Measurements from ENCODE around the gene MALRD1. TPM values are rescaled to one million over a fixed set of nuclear protein-coding genes. Genes with fewer than 3 reads are reported as not detected.

Gene MALRD1
- total RNA-seq, 4 donors from 2014 or later = 0.33 to 7.5 (median 1.1) TPM

- 93% methylated on average over 5 of the region's 5 CpGs for WGBS
- TF ChIP-seq POLR2AphosphoS5 (IDR thresholded peaks at IDR 0.05) (no peak), CTCF (IDR thresholded peaks at IDR 0.05) (no peak), EP300 (IDR thresholded peaks at IDR 0.05) (no peak), POLR2A (IDR thresholded peaks at IDR 0.05; ENCODE audit: low read depth) (no peak)
- intact Hi-C loops (cut with DNase I) = no loop called here
Measured at GRCh38 chr10:19461588-19461987, 413.0 kb downstream of the MALRD1 start.

GRCh38 chr10:19466709-19467108 lies 418.1 kb downstream of the MALRD1 start:
- DNase-seq (ENCODE audit: extremely low spot score) = no peak
- H3K36me3 ChIP-seq = no peaks in the 10 kb centered on the region
- H3K27me3 ChIP-seq = no peaks in the 10 kb centered on the region
- no peaks in the 10 kb centered on the region for H3K4me1 ChIP-seq
- peaks cover 0 to 4% (median 0%) of the 10 kb centered on the region in 4 donors for H3K9me3 ChIP-seq
- TF ChIP-seq POLR2AphosphoS5 (IDR thresholded peaks at IDR 0.05) = no peak
- TF ChIP-seq POLR2A (IDR thresholded peaks at IDR 0.05; ENCODE audit: low read depth) = no peak
- no peak for TF ChIP-seq EP300 (IDR thresholded peaks at IDR 0.05)
- no peak for TF ChIP-seq CTCF (IDR thresholded peaks at IDR 0.05)
- WGBS = 97% methylated on average over 6 of the region's 6 CpGs
- H3K27ac ChIP-seq (replicated peaks in 1 of 4) = no peak overlapping the region
- intact Hi-C loops (cut with DNase I) = no loop called here
- H3K4me3 ChIP-seq = no peak overlapping the region

More at GRCh38 chr10:19461588-19461987, 413.0 kb downstream of the MALRD1 start:
- H3K36me3 ChIP-seq = no peaks in the 10 kb centered on the region
- no peak overlapping the region for H3K4me3 ChIP-seq
- no peaks in the 10 kb centered on the region for H3K27me3 ChIP-seq
- no peaks in the 10 kb centered on the region for H3K9me3 ChIP-seq
- DNase-seq (ENCODE audit: extremely low spot score) = no peak
- no peaks in the 10 kb centered on the region for H3K4me1 ChIP-seq
- H3K27ac ChIP-seq (replicated peaks in 1 of 4) = no peak overlapping the region

GRCh38 chr10:19468413-19468812 lies 419.8 kb downstream of the MALRD1 start:
- no peak for TF ChIP-seq CTCF (IDR thresholded peaks at IDR 0.05)
- TF ChIP-seq POLR2A (IDR thresholded peaks at IDR 0.05; ENCODE audit: low read depth) = no peak
- no peak for TF ChIP-seq EP300 (IDR thresholded peaks at IDR 0.05)
- no peak for TF ChIP-seq POLR2AphosphoS5 (IDR thresholded peaks at IDR 0.05)
- Histone ChIP-seq H3K4me3 (no peak overlapping the region), H3K27ac (replicated peaks in 1 of 4) (no peak overlapping the region), H3K9me3 (peaks cover 0 to 4% (median 0%) of the 10 kb centered on the region in 4 donors), H3K27me3 (no peaks in the 10 kb centered on the region), H3K4me1 (no peaks in the 10 kb centered on the region), H3K36me3 (no peaks in the 10 kb centered on the region)
- no peak for DNase-seq (ENCODE audit: extremely low spot score)
- intact Hi-C loops (cut with DNase I) = no loop called here
- 39% methylated on average over 1 of the region's 1 CpG for WGBS

GRCh38 chr10:19469521-19469920 lies 420.9 kb downstream of the MALRD1 start:
- Histone ChIP-seq H3K27me3 (no peaks in the 10 kb centered on the region), H3K27ac (replicated peaks in 1 of 4) (no peak overlapping the region), H3K4me1 (no peaks in the 10 kb centered on the region), H3K9me3 (peaks cover 0 to 4% (median 0%) of the 10 kb centered on the region in 4 donors), H3K4me3 (no peak overlapping the region), H3K36me3 (no peaks in the 10 kb centered on the region)
- intact Hi-C loops (cut with DNase I) = no loop called here
- 0% methylated on average over 1 of the region's 1 CpG for WGBS
- DNase-seq (ENCODE audit: extremely low spot score) = no peak
- TF ChIP-seq POLR2AphosphoS5 (IDR thresholded peaks at IDR 0.05) (no peak), EP300 (IDR thresholded peaks at IDR 0.05) (no peak), CTCF (IDR thresholded peaks at IDR 0.05) (no peak), POLR2A (IDR thresholded peaks at IDR 0.05; ENCODE audit: low read depth) (no peak)

GRCh38 chr10:19479854-19480253 lies 431.3 kb downstream of the MALRD1 start:
- no peaks in the 10 kb centered on the region for H3K4me1 ChIP-seq
- DNase-seq (ENCODE audit: extremely low spot score) = no peak
- H3K36me3 ChIP-seq = no peaks in the 10 kb centered on the region
- no peak overlapping the region for H3K27ac ChIP-seq (replicated peaks in 1 of 4)
- H3K27me3 ChIP-seq = no peaks in the 10 kb centered on the region
- no peaks in the 10 kb centered on the region for H3K9me3 ChIP-seq
- no peak overlapping the region for H3K4me3 ChIP-seq
- intact Hi-C loops (cut with DNase I) = loop anchor here (10.0 kb wide), 1 partner anchor 305 kb away; no protein-coding TSS in a partner anchor
- WGBS = 74% methylated on average over 4 of the region's 4 CpGs
- TF ChIP-seq POLR2A (IDR thresholded peaks at IDR 0.05; ENCODE audit: low read depth) = no peak
- TF ChIP-seq CTCF (IDR thresholded peaks at IDR 0.05) = no peak
- TF ChIP-seq EP300 (IDR thresholded peaks at IDR 0.05) = no peak
- TF ChIP-seq POLR2AphosphoS5 (IDR thresholded peaks at IDR 0.05) = no peak
